Sigmoid colon (tissue), 3 donors: ENCODE data around the gene PLAAT4.

Experiments used
- POLR2A ChIP-seq, 2 donors: fragments of 450-650 bp; IDR thresholded peaks; one replicate each; pipeline ENCODE4 v1.6.1; 2016; ENCODE audit warnings: antibody characterized with exemption in 2 of 2, mild to moderate bottlenecking in 2 of 2, moderate library complexity in 2 of 2
- TF ChIP-seq, protein P1 (sequence below), 4 experiments: fragments of 450-650 bp in 3 of 4; fragments of 200-600 bp in 1 of 4; IDR thresholded peaks; one replicate each; pipeline ENCODE4 v1.5.1; 2016 to 2019; ENCODE audit warnings: antibody characterized with exemption in 4 of 4, mild to moderate bottlenecking in 3 of 4, moderate library complexity in 2 of 4

- TF ChIP-seq, protein P1, sequence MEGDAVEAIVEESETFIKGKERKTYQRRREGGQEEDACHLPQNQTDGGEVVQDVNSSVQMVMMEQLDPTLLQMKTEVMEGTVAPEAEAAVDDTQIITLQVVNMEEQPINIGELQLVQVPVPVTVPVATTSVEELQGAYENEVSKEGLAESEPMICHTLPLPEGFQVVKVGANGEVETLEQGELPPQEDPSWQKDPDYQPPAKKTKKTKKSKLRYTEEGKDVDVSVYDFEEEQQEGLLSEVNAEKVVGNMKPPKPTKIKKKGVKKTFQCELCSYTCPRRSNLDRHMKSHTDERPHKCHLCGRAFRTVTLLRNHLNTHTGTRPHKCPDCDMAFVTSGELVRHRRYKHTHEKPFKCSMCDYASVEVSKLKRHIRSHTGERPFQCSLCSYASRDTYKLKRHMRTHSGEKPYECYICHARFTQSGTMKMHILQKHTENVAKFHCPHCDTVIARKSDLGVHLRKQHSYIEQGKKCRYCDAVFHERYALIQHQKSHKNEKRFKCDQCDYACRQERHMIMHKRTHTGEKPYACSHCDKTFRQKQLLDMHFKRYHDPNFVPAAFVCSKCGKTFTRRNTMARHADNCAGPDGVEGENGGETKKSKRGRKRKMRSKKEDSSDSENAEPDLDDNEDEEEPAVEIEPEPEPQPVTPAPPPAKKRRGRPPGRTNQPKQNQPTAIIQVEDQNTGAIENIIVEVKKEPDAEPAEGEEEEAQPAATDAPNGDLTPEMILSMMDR (IDR thresholded peaks at IDR 0.05): no peak
- TF ChIP-seq POLR2A (IDR thresholded peaks at IDR 0.05): no peak
These were observed 30.6 kb upstream of the PLAAT4 start, which contains the start of gene LGALS12 for GRCh38 chr11:63505857-63506528.
